Measurements from ENCODE around the gene ELAVL3.

ELAVL3 gene

GRCh38 chr19:11446271-11446651, 34.6 kb downstream of the ELAVL3 start:
- no peak for DNase-seq (ENCODE audit: low read depth)
- H3K4me3 ChIP-seq (replicated peaks; ENCODE audit: low read depth, low read length) = no peak overlapping the region
- no peak for TF ChIP-seq CTCF (IDR thresholded peaks at IDR 0.05; ENCODE audit: low read length, missing control alignments)

- no peak for DNase-seq (ENCODE audit: low read depth)
- TF ChIP-seq CTCF (IDR thresholded peaks at IDR 0.05; ENCODE audit: low read length, missing control alignments) = no peak
- no peak overlapping the region for H3K4me3 ChIP-seq (replicated peaks; ENCODE audit: low read depth, low read length)
Measured at GRCh38 chr19:11445141-11445540, 35.7 kb downstream of the ELAVL3 start.

GRCh38 chr19:11444059-11444458, 36.8 kb downstream of the ELAVL3 start:
- H3K4me3 ChIP-seq (replicated peaks; ENCODE audit: low read depth, low read length) = no peak overlapping the region
- no peak for TF ChIP-seq CTCF (IDR thresholded peaks at IDR 0.05; ENCODE audit: low read length, missing control alignments)
- no peak for DNase-seq (ENCODE audit: low read depth)

GRCh38 chr19:11437955-11438354, 42.9 kb downstream of the ELAVL3 start:
- DNase-seq (ENCODE audit: low read depth) = no peak
- H3K4me3 ChIP-seq (replicated peaks; ENCODE audit: low read depth, low read length) = no peak overlapping the region
- TF ChIP-seq CTCF (IDR thresholded peaks at IDR 0.05; ENCODE audit: low read length, missing control alignments) = no peak

GRCh38 chr19:11435833-11436313, 45.0 kb downstream of the ELAVL3 start:
- H3K4me3 ChIP-seq (replicated peaks; ENCODE audit: low read depth, low read length) = peak overlapping the region; percentile 99

GRCh38 chr19:11435057-11435832, 45.6 kb downstream of the ELAVL3 start, which contains the start of the genes ODAD3 and PRKCSH:
Gene ODAD3 (minus strand): TSS chr19:11435121. CDS start chr19:11435016, 105 bp downstream.
Gene PRKCSH (plus strand): TSS chr19:11435635. CDS start chr19:11436118, 483 bp downstream.
- DNase-seq (ENCODE audit: low read depth) = peak; percentile 100
- H3K4me3 ChIP-seq (replicated peaks; ENCODE audit: low read depth, low read length) = peak within 1 kb of the TSS; percentile 99
- TF ChIP-seq CTCF (IDR thresholded peaks at IDR 0.05; ENCODE audit: low read length, missing control alignments) = peak; percentile 79

More at GRCh38 chr19:11435833-11436313, 45.0 kb downstream of the ELAVL3 start:
- no peak for TF ChIP-seq CTCF (IDR thresholded peaks at IDR 0.05; ENCODE audit: low read length, missing control alignments)
- peak; percentile 32 for DNase-seq (ENCODE audit: low read depth)
